ENCODE data around the gene N4BP2L1.

The N4BP2L1 gene

GRCh38 chr13:32474999-32475792, 47.3 kb upstream of the N4BP2L1 start:
- H2AFZ ChIP-seq (ENCODE audit: low read depth, low read length) = no peak overlapping the region
- H3K4me3 ChIP-seq (ENCODE audit: low read length) = no peak overlapping the region
- no peak overlapping the region for H3K9ac ChIP-seq (ENCODE audit: low read length)
- peaks cover 2% of the 10 kb centered on the region for H3K36me3 ChIP-seq (replicated peaks; ENCODE audit: low read depth, low read length)
- H3K4me2 ChIP-seq (ENCODE audit: low read length) = no peak overlapping the region
- H3K9me3 ChIP-seq (ENCODE audit: insufficient read depth, low read length) = no peaks in the 10 kb centered on the region
- H3K4me1 ChIP-seq (ENCODE audit: low read length) = peaks cover 15% of the 10 kb centered on the region
- H3K79me2 ChIP-seq (ENCODE audit: low read length) = no peaks in the 10 kb centered on the region
- no peaks in the 10 kb centered on the region for H4K20me1 ChIP-seq (ENCODE audit: insufficient read depth, low read length)
- no peak overlapping the region for H3K27ac ChIP-seq (ENCODE audit: low read length)
- TF ChIP-seq, protein P1, sequence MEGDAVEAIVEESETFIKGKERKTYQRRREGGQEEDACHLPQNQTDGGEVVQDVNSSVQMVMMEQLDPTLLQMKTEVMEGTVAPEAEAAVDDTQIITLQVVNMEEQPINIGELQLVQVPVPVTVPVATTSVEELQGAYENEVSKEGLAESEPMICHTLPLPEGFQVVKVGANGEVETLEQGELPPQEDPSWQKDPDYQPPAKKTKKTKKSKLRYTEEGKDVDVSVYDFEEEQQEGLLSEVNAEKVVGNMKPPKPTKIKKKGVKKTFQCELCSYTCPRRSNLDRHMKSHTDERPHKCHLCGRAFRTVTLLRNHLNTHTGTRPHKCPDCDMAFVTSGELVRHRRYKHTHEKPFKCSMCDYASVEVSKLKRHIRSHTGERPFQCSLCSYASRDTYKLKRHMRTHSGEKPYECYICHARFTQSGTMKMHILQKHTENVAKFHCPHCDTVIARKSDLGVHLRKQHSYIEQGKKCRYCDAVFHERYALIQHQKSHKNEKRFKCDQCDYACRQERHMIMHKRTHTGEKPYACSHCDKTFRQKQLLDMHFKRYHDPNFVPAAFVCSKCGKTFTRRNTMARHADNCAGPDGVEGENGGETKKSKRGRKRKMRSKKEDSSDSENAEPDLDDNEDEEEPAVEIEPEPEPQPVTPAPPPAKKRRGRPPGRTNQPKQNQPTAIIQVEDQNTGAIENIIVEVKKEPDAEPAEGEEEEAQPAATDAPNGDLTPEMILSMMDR (IDR thresholded peaks at IDR 0.05; ENCODE audit: low read depth, low read length) = no peak
- no peak for TF ChIP-seq EZH2phosphoT487 (IDR thresholded peaks at IDR 0.05; ENCODE audit: low read depth)
- H3K27me3 ChIP-seq (ENCODE audit: low read depth, low read length) = no peaks in the 10 kb centered on the region

GRCh38 chr13:32473650-32474049, 45.7 kb upstream of the N4BP2L1 start:
- Histone ChIP-seq H3K27ac (ENCODE audit: low read length) (no peak overlapping the region), H3K36me3 (replicated peaks; ENCODE audit: low read depth, low read length) (peaks cover 2% of the 10 kb centered on the region), H2AFZ (ENCODE audit: low read depth, low read length) (no peak overlapping the region), H3K27me3 (ENCODE audit: low read depth, low read length) (no peaks in the 10 kb centered on the region), H3K9me3 (ENCODE audit: insufficient read depth, low read length) (no peaks in the 10 kb centered on the region), H4K20me1 (ENCODE audit: insufficient read depth, low read length) (no peaks in the 10 kb centered on the region), H3K79me2 (ENCODE audit: low read length) (no peaks in the 10 kb centered on the region), H3K9ac (ENCODE audit: low read length) (no peak overlapping the region), H3K4me3 (ENCODE audit: low read length) (no peak overlapping the region), H3K4me2 (ENCODE audit: low read length) (no peak overlapping the region), H3K4me1 (ENCODE audit: low read length) (peaks cover 15% of the 10 kb centered on the region)
- TF ChIP-seq, protein P1 (IDR thresholded peaks at IDR 0.05; ENCODE audit: low read depth, low read length) = no peak
- no peak for TF ChIP-seq EZH2phosphoT487 (IDR thresholded peaks at IDR 0.05; ENCODE audit: low read depth)

GRCh38 chr13:32472194-32472621, 44.3 kb upstream of the N4BP2L1 start:
- Histone ChIP-seq H3K36me3 (replicated peaks; ENCODE audit: low read depth, low read length) (peaks cover 2% of the 10 kb centered on the region), H3K4me2 (ENCODE audit: low read length) (peak overlapping the region; percentile 58), H3K27ac (ENCODE audit: low read length) (peak overlapping the region; percentile 71), H3K4me1 (ENCODE audit: low read length) (peaks cover 15% of the 10 kb centered on the region), H3K4me3 (ENCODE audit: low read length) (peak overlapping the region; percentile 18), H2AFZ (ENCODE audit: low read depth, low read length) (peak overlapping the region; percentile 78), H3K9ac (ENCODE audit: low read length) (peak overlapping the region; percentile 27; the same call in 1 of the 2 replicates), H3K9me3 (ENCODE audit: insufficient read depth, low read length) (no peaks in the 10 kb centered on the region), H3K27me3 (ENCODE audit: low read depth, low read length) (no peaks in the 10 kb centered on the region), H3K79me2 (ENCODE audit: low read length) (no peaks in the 10 kb centered on the region), H4K20me1 (ENCODE audit: insufficient read depth, low read length) (no peaks in the 10 kb centered on the region)
- TF ChIP-seq EZH2phosphoT487 (IDR thresholded peaks at IDR 0.05; ENCODE audit: low read depth) = no peak
- TF ChIP-seq, protein P1 (IDR thresholded peaks at IDR 0.05; ENCODE audit: low read depth, low read length) = no peak

DNA sequence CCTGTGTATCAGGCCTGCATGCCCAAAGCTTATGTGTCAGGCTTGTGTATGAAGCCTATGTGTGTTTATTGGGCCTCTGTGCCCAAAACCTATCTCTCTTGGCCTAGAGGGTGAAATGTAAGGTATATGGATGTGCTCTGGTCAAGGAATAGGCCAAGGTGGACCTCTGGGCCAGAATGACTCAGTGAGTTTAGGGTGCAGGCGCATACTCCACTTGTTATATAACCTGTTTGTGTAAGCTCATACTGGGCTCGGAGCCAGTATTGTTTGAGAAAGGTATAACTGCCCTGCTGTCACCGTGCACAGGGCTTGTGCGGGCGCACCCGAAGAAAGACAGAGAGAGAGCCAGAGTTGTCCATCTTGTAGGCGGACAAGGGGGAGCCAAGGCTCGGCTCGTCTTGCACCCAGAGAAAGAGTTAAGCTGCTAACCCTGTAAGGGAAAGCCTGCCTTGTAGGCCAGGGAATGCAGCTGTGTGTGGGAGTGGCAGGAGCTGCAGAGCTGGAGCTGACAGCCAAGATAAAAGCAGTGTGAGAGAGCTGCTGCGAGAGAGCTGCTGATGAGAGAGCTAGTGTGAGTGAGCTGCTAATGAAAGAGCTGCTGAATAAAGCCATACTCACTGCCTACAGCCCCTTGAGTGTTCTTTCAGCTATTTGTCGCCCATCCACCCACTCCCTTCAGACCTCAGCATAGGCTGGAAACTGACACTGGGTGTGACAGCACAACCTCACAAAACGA, 43.4 kb upstream of the N4BP2L1 start:
- no peak for TF ChIP-seq EZH2phosphoT487 (IDR thresholded peaks at IDR 0.05; ENCODE audit: low read depth)
- TF ChIP-seq, protein P1 (IDR thresholded peaks at IDR 0.05; ENCODE audit: low read depth, low read length) = no peak
- Histone ChIP-seq H3K4me2 (ENCODE audit: low read length) (peak overlapping the region; percentile 58), H2AFZ (ENCODE audit: low read depth, low read length) (peak overlapping the region; percentile 78; the same call in 1 of the 2 replicates), H3K9ac (ENCODE audit: low read length) (no peak overlapping the region), H3K79me2 (ENCODE audit: low read length) (no peaks in the 10 kb centered on the region), H3K27me3 (ENCODE audit: low read depth, low read length) (no peaks in the 10 kb centered on the region), H3K4me1 (ENCODE audit: low read length) (peaks cover 15% of the 10 kb centered on the region), H3K27ac (ENCODE audit: low read length) (peak overlapping the region; percentile 71), H3K36me3 (replicated peaks; ENCODE audit: low read depth, low read length) (peaks cover 2% of the 10 kb centered on the region), H4K20me1 (ENCODE audit: insufficient read depth, low read length) (no peaks in the 10 kb centered on the region), H3K9me3 (ENCODE audit: insufficient read depth, low read length) (no peaks in the 10 kb centered on the region), H3K4me3 (ENCODE audit: low read length) (no peak overlapping the region)
